Measurements from ENCODE around the gene KCNMB4.

Gene KCNMB4

DNA sequence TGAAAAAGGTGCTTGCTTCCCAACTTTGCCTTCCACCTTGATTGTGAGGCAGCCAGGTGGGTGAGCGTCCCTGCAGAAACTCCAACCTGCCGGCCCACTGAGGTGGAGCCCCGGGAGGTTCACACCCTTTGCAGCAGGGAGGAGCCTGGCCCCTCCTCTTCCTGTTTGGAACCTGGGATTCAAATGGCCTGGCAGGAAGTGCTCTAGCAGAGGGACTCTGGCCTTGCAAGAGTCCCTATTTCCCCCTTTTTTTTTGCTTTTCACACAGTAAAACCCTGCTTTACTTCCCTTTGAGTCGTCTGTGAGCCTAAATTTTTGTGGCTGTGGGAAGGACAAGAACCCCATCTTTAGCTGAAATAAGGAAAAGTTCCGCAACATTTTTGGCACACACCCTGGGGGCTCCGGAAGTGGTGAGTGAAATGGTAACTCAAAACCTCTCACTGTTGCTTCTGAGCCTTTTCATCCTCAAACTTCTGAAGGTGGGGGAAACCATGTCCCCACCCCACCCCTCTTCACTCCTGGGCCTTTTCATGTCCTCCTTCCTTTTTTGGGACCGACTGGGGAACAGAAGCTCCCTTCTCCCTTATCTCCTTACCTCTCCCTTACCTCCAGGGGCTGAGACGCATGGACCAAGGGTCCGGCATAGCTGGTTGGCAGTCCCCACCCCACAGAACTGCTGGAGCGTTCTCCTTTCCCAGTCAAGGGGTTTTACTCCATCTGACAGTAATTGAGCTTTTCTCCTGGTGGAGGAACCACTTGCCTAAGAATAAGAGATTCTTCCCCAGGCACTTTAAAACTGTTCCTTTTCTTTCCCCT is 102.0 kb downstream of the KCNMB4 start:
- DNase-seq (ENCODE audit: low read depth), result no peak
- TF ChIP-seq, protein P1, sequence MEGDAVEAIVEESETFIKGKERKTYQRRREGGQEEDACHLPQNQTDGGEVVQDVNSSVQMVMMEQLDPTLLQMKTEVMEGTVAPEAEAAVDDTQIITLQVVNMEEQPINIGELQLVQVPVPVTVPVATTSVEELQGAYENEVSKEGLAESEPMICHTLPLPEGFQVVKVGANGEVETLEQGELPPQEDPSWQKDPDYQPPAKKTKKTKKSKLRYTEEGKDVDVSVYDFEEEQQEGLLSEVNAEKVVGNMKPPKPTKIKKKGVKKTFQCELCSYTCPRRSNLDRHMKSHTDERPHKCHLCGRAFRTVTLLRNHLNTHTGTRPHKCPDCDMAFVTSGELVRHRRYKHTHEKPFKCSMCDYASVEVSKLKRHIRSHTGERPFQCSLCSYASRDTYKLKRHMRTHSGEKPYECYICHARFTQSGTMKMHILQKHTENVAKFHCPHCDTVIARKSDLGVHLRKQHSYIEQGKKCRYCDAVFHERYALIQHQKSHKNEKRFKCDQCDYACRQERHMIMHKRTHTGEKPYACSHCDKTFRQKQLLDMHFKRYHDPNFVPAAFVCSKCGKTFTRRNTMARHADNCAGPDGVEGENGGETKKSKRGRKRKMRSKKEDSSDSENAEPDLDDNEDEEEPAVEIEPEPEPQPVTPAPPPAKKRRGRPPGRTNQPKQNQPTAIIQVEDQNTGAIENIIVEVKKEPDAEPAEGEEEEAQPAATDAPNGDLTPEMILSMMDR (IDR thresholded peaks at IDR 0.05; ENCODE audit: low read length, missing control alignments), result no peak
- no peak overlapping the region for H3K4me3 ChIP-seq (replicated peaks; ENCODE audit: low read depth, low read length)

DNA sequence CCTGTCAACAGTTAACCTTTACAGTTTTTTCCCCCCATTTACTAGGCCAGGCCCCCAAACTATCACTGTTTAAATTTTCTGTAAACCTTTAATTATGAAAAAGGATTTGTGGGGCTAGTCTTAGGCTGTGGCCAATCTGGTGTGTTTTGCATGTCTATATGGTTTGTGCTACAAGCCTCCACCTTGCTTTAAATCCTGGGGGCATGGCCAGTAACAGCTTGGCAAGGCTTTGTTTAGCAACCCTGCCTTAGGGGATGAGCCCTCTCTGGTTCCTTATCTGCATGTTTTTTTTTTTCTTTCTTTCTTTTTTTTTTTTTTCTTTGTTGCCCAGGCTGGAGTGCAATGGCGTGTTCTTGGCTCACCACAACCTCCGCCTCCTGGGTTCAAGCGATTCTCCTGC is 102.7 kb downstream of the KCNMB4 start:
- TF ChIP-seq, protein P1 (IDR thresholded peaks at IDR 0.05; ENCODE audit: low read length, missing control alignments), result no peak
- no peak for DNase-seq (ENCODE audit: low read depth)
- no peak overlapping the region for H3K4me3 ChIP-seq (replicated peaks; ENCODE audit: low read depth, low read length)

DNA sequence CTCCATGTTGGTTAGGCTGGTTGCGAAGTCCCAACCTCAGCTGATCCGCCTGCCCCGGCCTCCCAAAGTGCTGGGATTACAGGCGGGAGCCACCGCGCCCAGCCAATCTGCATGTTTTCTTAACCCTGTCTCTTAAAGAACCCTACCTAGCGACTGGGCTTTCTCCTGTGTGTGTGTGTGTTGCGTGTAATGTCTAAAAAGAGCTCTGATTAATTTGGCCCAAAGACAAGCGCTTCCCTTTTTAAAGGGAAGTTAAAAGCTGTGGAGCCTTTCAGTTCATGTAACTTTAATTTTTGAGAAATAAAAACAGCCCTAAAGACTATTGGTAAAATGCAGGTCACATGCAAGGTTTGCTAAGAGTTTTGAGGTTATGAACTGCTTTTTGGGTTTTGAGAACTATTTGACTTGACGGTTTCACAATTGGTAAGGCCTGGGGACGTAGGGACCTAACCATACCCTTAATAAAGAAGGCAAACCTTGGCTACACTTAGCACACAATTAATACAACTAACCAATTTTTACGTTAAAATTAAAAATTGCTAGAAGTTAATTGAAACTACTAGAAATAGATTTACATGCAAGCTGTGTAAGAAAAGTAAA is 103.2 kb downstream of the KCNMB4 start:
- no peak for DNase-seq (ENCODE audit: low read depth)
- H3K4me3 ChIP-seq (replicated peaks; ENCODE audit: low read depth, low read length), result no peak overlapping the region

DNA sequence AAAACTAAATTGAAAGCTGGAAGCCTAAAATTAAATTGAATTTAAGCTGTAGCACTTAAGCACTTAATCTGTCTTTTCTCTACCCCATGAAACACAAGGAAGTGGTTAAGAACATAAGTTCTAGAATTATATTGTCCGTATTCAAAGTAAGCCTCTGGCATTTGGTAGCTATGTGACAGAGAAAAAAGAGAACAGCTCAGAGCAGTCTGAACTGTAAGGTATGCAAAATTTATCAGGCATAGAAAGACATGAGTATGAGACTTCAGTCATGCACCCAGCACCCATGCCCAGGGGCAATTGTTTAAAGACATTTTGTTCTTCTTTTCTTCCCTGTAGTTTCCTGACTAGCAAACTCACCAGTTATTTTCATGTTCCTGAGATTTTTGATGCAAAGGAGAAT is 116.7 kb downstream of the KCNMB4 start:
- H3K4me3 ChIP-seq (replicated peaks; ENCODE audit: low read depth, low read length), result no peak overlapping the region
- TF ChIP-seq, protein P1 (IDR thresholded peaks at IDR 0.05; ENCODE audit: low read length, missing control alignments), result no peak
- DNase-seq (ENCODE audit: low read depth), result no peak

More for the DNA sequence above, 103.2 kb downstream of the KCNMB4 start:
- TF ChIP-seq, protein P1 (IDR thresholded peaks at IDR 0.05; ENCODE audit: low read length, missing control alignments), result no peak

Data from fibroblast of pulmonary artery (primary cell).